Embryonic facial prominence (tissue), 1 donor: ENCODE results near the gene SMG5.
A peak's percentile ranks its signal among the peaks of the same experiment; 100 is the strongest.
"Not testable (repeated sequence)": the region's sequence is repeated elsewhere in the genome, so short reads cannot be mapped to it uniquely, and the experiment has no call there.

ENCODE experiments used
- DNase-seq: peaks from one replicate; pipeline ENCODE4 v3.0.0-alpha.2; 2016; ENCODE audit errors: extremely low spot score

Gene SMG5

DNA sequence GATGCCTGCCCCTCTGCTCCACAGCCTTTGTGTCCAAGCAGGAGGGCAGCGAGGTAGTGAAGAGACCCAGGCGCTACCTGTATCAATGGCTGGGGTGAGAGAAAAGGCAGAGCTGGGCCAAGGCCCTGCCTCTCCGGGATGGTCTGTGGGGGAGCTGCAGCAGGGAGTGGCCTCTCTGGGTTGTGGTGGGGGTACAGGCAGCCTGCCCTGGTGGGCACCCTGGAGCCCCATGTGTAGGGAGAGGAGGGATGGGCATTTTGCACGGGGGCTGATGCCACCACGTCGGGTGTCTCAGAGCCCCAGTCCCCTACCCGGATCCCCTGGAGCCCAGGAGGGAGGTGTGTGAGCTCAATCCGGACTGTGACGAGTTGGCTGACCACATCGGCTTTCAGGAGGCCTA lies 39.9 kb downstream of the SMG5 start:
- no peak for DNase-seq

DNA sequence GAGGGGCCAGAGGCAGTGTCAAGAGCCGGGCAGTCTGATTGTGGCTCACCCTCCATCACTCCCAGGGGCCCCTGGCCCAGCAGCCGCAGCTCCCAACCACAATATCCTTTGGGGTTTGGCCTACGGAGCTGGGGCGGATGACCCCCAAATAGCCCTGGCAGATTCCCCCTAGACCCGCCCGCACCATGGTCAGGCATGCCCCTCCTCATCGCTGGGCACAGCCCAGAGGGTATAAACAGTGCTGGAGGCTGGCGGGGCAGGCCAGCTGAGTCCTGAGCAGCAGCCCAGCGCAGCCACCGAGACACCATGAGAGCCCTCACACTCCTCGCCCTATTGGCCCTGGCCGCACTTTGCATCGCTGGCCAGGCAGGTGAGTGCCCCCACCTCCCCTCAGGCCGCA lies 40.7 kb downstream of the SMG5 start, which contains the start of gene BGLAP:
Gene BGLAP, plus strand, starts transcription at position 259 of the 400 bp plus-strand sequence. Its CDS starts 48 bp downstream, at position 307.
- DNase-seq = no peak

DNA sequence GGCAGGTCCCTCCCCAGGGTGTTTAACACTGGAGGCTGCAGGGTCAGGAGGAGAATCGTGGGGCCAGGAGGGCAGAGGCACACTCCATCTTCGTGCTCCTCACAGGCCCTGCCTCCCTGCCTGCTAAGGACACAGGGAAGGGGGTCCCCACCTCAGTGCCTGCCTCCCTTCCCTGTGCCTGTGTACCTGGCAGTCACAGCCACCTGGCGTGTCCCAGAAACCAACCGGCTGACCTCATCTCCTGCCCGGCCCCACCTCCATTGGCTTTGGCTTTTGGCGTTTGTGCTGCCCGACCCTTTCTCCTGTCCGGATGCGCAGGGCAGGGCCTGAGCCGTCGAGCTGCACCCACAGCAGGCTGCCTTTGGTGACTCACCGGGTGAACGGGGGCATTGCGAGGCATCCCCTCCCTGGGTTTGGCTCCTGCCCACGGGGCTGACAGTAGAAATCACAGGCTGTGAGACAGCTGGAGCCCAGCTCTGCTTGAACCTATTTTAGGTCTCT lies 41.3 kb downstream of the SMG5 start:
- no peak for DNase-seq

DNA sequence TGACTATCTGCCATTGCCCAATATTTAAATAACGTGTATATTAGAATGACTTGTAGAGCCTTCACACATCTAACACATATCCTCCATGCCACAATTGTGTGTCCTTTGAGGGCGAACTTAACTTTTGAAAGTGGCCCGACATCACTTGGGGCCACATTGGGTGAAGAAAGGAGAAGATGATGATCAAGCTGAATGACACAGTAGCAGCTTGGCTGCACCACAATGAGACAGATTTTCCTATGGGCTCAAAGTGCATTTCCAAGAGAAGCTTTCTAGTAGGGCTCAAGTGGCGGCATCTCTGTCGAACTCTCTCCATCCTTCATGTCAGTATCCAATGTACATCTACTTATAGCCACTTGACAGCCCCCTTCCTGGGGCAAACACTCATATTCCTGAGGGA lies 44.4 kb downstream of the SMG5 start:
- DNase-seq = no peak

DNA sequence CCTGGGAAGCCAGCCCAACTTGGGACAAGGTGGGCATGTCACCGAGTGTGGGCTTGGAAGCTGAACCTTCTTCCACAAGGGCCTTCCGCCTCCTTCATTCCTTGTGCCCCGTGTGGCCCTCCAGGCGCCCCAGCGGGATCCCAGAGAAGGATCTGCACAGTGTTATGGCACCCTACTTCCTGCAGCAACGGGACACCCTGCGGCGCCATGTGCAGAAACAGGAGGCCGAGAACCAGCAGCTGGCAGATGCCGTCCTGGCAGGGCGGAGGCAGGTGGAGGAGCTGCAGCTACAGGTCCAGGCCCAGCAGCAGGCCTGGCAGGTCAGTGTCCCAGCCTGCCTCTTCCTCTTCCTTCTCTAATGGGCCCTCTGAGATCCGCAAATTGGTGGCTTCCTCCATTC lies 46.5 kb downstream of the SMG5 start:
- DNase-seq = no peak

DNA sequence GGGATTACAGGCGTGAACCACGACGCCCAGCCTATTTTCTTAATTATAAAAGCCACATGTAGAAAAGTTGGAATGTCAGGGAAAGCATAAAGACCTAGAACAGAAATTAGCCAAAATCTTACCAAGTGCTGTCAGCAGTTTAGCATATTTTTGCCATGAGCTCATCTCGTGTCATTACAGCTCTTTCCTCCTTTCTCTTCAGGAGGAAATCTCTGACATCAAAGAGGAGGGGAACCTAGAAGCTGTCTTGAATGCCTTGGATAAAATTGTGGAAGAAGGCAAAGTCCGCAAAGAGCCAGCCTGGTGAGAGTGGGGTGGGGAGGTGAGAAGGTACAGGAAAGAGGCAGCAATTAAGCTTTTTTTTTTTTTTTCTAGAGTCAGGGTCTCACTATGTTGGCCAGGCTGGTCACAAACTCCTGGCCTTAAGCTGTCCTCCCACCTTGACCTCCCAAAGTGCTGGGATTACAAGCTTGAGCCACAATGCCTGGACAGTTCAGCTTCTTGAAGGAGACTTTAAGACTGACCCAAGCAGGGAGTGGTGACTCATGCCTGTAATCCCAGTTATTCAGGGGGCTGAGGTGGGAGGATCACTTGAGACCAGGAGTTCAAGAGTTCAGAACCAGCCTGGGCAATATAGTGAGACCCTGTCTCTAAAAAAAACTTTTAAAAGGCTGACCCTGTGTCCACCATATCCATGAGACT lies 49.0 kb downstream of the SMG5 start:
- no peak for DNase-seq

DNA sequence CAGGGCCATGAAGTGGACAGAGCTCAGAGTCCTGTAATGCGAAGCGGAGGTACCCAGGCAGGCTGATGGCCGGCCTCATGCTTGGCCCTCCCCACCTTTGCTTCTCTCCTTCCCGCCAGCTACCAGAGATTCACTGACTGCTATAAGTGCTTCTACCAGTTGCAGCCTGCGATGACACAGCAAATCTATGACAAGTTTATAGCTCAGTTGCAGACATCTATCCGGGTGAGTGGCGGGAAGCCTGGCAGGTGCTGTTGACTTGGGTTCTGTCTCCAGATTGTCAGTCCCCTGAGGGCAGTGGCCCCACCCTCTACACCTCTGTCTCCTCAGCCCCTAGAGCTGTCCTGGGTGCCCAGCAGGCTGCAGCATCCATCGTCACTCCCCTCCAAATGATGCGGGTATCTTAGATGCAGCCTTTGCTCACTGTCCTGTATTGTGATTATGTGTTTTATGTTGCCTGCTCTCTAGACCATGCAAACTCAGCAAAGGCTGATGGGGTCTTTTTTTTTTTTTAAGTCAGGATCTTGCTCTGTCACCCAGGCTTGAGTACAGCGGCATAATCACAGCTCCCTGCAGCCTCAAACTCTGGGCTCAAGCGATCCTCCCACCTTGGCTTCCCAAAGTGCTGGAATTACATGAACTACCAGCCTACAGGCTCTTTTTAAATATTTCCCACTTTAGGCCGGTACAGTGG lies 50.3 kb downstream of the SMG5 start:
- DNase-seq = no peak

DNA sequence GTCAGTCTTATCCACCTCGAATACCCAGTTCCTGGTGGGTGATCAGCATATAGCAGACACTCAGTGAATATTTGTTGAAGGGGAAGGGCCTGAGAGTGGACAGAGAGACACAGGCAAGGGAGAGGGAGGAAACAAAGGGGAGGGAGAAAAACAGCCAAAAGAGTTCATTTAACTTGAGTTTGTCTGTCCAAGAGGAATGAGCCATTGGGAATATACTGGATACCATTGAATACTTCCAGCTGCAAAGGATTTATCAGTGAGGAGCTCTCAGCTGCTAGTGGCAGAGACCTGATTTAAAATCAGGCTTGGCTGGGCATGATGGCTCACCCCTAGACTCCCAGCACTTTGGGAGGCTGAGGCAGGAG lies 52.2 kb downstream of the SMG5 start:
- no peak for DNase-seq

DNA sequence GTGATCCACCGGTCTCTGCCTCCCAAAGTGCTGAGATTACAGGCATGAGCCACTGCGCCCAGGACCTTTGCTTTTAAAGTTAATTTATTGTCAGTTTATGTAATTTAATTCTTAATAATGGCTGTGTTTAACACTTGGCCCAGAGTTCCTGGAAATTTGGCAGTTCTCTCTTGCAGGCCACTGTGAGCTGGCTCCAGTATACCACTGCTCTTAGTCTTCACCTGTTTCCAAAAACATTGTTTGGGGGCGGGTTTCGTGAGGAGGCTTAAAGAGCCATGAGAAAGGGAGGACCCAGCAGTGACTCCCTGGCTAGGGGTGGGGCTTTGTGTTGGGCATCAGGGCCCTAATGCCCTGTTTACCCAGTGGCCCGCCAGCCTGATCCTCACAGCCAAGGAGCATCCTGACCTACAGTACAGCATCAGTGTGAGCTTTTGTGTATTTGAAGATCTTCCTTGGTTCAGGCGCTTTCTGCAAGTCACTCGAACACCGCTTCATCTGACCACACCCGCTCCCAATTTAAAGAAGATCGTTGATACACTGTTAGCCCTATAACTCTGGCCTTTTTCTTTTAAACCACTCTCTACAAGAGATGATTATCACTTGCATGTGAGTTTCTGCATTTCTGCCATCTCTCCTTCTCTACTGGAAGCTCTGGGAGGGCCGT lies 52.7 kb downstream of the SMG5 start:
- DNase-seq = no peak

DNA sequence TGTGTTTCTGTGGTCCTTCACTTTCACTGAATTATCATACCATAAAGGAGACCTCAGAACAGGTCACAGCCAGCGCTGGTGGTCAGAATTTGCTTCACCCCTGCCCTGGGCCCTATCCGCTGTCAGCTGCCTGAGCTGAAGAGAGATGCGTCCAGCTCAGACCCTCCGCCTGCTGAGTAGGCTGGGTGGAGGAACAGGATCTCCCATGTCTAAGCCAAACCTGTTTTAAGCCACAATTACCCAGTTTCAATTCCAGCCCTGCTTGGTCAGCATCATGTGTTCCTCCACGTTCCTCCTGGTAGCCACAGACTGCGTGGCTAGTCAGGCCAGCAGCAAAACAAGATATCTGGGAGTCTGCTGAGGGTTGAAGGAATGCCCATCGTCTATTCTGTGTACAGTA lies 54.1 kb downstream of the SMG5 start:
- DNase-seq = no peak

DNA sequence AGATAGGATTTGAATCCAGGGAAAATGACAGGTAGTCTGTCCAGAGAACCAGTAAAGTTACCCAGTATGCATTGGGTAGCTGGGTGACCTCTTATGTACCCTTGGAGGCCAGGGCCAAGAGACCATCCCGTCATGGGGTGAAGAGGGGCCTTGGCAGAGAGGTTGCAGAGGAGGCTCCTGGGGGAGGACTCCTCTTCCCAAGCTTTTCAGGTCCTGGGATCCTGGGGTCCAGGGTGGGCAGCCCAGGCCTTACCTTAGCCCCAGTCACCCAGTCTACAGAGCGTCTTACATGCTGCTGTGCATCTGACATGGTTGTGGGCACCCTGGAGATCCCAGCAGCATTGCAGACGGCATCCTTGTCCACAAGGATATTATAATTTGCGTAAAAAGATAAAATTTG lies 55.8 kb downstream of the SMG5 start:
- DNase-seq = no peak

DNA sequence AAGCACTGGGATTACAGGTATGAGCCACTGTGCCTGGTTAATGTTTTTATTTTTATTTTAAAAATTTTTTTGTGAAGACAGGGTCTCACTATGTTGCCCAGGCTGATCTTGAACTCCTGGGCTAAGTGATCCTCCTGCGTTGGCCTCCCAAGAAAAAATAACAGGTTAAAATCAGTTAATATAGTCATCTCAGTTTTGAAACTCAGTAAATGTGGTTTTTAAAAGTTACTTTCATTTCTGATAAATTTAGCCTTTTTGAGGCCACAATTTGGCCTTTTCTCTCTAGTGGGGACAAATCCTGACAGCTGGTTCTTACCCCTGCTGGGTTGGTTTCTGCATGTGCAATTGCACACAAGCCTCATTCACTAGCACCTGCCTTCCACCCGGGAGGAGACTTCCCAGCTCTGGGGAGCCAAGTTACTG lies 56.5 kb downstream of the SMG5 start:
- no peak for DNase-seq

DNA sequence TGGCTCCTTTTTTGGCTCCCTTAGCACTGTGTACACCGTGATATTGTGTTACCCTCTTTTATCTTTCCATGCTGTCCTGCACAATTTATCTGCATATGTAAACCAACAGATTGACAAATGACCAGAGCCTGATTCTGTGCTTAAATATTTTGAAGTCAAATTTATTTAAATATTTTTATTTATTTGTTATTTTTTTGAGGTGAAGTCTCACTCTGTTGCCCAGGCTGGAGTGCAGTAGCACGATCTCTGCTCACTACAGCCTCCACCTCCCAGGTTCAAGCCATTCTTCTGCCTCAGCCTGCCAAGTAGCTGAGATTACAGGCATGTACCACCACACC lies 57.0 kb downstream of the SMG5 start:
- DNase-seq = no peak

DNA sequence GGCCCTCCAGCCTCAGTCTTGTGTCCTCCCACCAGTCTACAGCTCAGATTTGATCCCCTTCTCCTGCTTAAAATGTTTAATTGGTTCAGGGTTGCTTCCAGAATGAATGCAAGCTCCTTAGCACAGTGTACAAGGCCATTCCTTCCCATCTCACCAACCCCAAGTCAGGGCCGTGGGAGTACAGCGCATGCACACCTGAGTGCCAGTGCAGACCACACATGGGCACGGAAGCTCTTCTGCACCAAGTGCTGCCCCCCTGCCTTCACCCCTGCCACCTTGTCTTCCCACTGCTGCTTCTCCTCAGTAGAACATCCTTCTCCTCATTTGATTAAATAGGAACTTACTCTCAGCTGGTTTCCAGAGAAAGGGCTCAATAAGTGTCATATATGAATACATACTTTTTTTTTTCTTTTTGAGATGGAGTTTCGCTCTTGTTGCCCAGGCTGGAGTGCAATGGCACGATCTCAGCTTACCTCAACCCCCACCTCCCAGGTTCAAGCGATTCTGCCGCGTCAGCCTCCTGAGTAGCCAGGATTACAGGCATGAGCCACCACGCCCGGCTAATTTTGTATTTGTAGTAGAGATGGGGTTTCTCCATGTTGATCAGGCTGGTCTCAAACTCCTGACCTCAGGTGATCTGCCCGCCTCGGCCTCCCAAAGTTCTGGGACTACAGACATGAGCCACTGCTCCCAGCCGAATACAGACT lies 60.5 kb downstream of the SMG5 start:
- DNase-seq = no peak

DNA sequence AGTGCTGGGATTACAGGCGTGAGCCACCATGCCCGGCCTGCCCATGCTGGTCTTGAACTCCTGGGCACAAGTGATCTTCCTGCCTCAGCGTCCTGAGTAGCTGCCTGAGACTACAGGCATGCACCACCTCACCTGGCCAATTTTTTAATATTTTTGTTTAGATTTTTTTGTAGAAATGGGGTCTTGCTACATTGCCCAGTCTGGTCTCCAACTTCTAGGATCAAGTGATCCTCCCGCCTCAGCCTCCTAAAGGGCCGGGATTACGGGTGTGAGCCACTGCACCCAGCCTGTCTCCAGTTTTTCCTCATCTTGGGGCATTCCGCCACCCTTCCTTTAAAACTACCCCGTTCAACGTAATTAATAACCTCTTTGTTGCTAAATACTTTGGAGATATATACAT lies 62.4 kb downstream of the SMG5 start:
- no peak for DNase-seq

DNA sequence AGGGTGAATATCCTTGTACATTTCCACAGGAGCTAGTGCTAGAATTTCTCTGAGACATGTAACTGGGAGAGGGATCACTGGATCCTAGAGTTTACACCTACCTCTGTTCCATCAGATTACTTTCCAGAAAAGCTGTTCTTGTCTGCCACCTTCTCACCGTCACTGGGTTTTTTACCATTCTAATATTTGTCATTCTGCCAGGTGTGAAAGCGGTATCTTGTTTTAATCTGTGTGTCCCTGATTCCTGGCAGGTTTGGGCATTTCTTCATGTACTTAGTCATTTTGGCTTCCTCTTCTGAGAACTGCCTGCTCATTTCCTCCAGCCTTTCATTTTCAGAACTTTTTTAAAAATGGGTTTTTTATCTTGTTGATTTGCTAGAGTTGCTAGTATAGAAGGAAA lies 64.8 kb downstream of the SMG5 start:
- no peak for DNase-seq

DNA sequence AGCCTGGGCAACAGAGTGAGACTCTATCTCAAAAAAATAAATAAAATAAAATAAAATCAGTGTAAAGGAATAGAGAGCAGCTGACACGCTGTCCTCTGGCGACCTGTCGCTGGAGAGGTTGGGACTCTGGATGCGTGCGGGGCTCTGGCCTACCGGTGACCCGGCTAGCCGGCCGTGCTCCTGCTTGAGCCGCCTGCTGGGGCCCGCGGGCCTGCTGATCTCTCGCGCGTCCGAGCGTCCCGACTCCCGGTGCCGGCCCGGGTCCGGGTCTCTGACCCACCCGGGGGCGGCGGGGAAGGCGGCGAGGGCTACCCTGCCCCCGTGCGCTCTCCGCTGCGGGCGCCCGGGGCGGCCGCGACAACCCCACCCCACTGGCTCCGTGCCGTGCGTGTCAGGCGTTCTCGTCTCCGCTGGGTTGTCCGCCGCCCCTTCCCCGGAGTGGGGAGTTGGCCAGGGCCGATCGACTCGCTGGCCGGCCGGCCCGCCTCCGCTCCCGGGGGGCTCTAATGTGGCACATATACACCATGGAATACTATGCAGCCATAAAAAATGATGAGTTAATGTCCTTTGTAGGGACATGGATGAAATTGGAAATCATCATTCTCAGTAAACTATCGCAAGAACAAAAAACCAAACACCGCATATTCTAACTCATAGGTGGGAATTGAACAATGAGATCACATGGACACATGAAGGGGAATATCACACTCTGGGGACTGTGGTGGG lies 66.1 kb downstream of the SMG5 start:
- DNase-seq = not testable (repeated sequence)

DNA sequence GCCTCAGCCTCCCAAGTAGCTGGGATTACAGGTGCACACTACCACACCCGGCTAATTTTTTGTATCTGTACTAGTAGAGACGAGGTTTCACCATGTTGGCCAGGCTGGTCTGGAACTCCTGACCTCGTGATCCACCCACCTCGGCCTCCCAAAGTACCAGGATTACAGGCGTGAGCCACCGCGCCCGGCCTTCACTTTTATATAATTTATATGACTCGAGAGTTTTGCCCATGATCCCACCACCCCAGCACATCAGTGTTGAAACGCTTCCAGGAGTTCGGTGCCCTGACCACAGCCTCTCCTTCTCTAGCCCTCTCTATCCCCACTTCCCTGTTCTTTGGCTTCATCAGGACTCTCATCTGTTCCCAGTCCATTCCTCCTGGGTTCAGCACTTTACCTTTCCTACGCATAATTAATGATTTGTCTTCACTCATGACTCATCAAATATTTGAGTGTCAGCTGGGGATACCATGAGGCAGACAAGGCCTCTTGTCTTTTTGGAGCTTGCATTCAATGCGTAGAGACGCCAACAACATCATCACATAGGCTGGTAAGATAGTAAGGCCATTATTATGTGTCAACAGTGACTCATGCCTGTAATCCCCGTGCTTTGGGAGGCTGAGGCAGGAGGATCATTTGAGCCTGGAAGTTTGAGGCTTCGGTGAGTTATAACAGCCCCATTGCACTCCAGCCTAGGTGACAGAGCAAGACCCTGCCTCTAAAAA lies 68.4 kb downstream of the SMG5 start:
- DNase-seq = no peak

DNA sequence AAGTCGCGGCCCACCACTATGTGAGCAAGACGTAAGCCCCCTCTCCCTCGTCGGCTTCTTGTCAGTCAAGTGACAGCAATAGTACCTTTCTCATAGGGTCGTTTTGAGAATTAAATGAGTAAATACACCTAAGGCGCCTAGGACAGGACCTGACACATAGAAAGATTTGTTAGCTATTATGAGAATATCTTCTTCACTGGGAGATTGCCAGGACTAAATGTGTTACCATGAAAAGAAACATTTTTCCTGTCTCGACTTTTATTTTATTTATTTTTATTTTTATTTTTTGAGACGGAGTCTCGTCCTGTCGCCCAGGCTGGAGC lies 69.0 kb downstream of the SMG5 start:
- no peak for DNase-seq

DNA sequence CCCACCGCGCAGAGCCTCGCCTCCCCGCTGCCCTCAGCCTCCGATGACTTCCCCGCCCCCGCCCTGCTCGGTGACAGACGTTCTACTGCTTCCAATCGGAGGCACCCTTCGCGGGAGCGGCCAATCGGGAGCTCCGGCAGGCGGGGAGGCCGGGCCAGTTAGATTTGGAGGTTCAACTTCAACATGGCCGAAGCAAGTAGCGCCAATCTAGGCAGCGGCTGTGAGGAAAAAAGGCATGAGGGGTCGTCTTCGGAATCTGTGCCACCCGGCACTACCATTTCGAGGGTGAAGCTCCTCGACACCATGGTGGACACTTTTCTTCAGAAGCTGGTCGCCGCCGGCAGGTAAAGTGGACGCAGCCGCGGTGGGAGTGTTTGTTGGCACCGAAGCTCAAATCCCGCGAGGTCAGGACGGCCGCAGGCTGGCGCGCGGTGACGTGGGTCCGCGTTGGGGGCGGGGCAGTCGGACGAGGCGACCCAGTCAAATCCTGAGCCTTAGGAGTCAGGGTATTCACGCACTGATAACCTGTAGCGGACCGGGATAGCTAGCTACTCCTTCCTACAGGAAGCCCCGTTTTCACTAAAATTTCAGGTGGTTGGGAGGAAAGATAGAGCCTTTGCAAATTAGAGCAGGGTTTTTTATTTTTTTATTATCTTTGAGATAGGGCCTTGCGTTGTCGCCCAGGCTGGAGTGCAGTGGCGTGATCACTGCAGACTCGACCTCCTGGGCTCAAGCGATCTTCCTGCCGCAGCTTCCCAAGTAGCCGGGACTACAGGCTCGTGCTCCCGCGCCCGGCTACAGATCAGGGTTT lies 69.6 kb downstream of the SMG5 start, which contains the start of gene PMF1:
Gene PMF1, plus strand, starts transcription at position 175 of the 811 bp plus-strand sequence. Its CDS starts 9 bp downstream, at position 184.
- peak; percentile 94 for DNase-seq
